ENCODE measurements around the gene CPSF3. TPM values are rescaled to one million over a fixed set of nuclear protein-coding genes. Genes with fewer than 3 reads are reported as not detected.
A peak's percentile ranks its signal among the peaks of the same experiment; 100 is the strongest.

CPSF3 gene
- total RNA-seq, 1 experiment from 2014 or later = 95.5 TPM

GRCh38 chr2:9380702-9381628 is 42.5 kb upstream of the CPSF3 start:
- no peak overlapping the region for H3K23ac ChIP-seq (ENCODE audit: insufficient read length, low read depth, low read length)
- no peak overlapping the region for H2AFZ ChIP-seq (ENCODE audit: low read length)
- H2BK5ac ChIP-seq (ENCODE audit: insufficient read length, low read length) = no peak overlapping the region
- no peaks in the 10 kb centered on the region for H3K9me3 ChIP-seq (ENCODE audit: control insufficient read depth, low read depth, low read length)
- no peak overlapping the region for H4K8ac ChIP-seq (replicated peaks; ENCODE audit: insufficient read length, low read depth, low read length)
- H3K18ac ChIP-seq (ENCODE audit: insufficient read length, low read depth, low read length) = no peak overlapping the region
- no peak overlapping the region for H3K27ac ChIP-seq (ENCODE audit: insufficient read length, low read depth, low read length)
- H3K79me1 ChIP-seq (ENCODE audit: insufficient read depth, low read depth, low read length, poor library complexity, severe bottlenecking) = no peaks in the 10 kb centered on the region
- peaks cover 6% of the 10 kb centered on the region; the same call in 1 of the 2 replicates for H3K4me1 ChIP-seq (ENCODE audit: insufficient read depth, low read length)
- no peak overlapping the region for H4K5ac ChIP-seq (ENCODE audit: insufficient read length, low read depth, low read length)
- TF ChIP-seq CTCF (conservative IDR thresholded peaks at IDR 0.05) = no peak
- H3K4me2 ChIP-seq (ENCODE audit: insufficient read depth, insufficient read length, low read length) = no peak overlapping the region
- H3K14ac ChIP-seq (ENCODE audit: insufficient read depth, low read length) = no peak overlapping the region
- no peak overlapping the region for H3K9ac ChIP-seq (ENCODE audit: extremely low read depth, insufficient read length, low read length)
- no peaks in the 10 kb centered on the region for H3K23me2 ChIP-seq (ENCODE audit: insufficient read length, low read depth, low read length, poor library complexity, severe bottlenecking)
- H3K4me1 Mint-ChIP-seq = peaks cover 7 to 12% of the 10 kb centered on the region in 2 experiments; a peak in 2 of 4 replicates
- H3K9me3 Mint-ChIP-seq = no peaks in the 10 kb centered on the region
- H3K79me2 ChIP-seq (ENCODE audit: insufficient read depth, low read length) = no peaks in the 10 kb centered on the region
- peaks cover 15 to 45% (median 26%) of the 10 kb centered on the region in 3 experiments for H3K36me3 Mint-ChIP-seq (ENCODE audit: insufficient read depth in 1 of 3, low read depth in 3 of 3)
- H2BK15ac ChIP-seq (ENCODE audit: low read depth, low read length) = no peak overlapping the region
- H2BK12ac ChIP-seq (ENCODE audit: insufficient read length, low read depth, low read length) = no peak overlapping the region
- no peak overlapping the region for H3K4ac ChIP-seq (ENCODE audit: low read depth, low read length)
- H3K27me3 ChIP-seq (ENCODE audit: insufficient read depth, low read length) = no peaks in the 10 kb centered on the region
- H3K56ac ChIP-seq (ENCODE audit: insufficient read length, low read depth, low read length) = no peak overlapping the region
- H3T11ph ChIP-seq (ENCODE audit: low read length) = no peak overlapping the region
- no CpG with 5 or more reads among the region's 18 CpGs for WGBS (ENCODE audit: extremely low coverage, insufficient read length, low lambda C conversion rate)
- H4K91ac ChIP-seq (ENCODE audit: insufficient read length, low read depth, low read length) = no peak overlapping the region
- no peak overlapping the region for H2BK20ac ChIP-seq (ENCODE audit: low read depth, low read length, poor library complexity, severe bottlenecking)
- DNase-seq = no peak
- H3K4me3 Mint-ChIP-seq = no peak overlapping the region
- no peaks in the 10 kb centered on the region for H4K20me1 ChIP-seq (ENCODE audit: control insufficient read depth, insufficient read depth, insufficient read length)
- H3K27me3 Mint-ChIP-seq (ENCODE audit: low read depth) = no peaks in the 10 kb centered on the region
- H3K27ac Mint-ChIP-seq = peak overlapping the region in 1 of 3 experiments; percentile 67; a peak in 2 of 7 replicates
- no peak overlapping the region for H2AK5ac ChIP-seq (ENCODE audit: insufficient read length, low read length)
- no peak overlapping the region for H2BK120ac ChIP-seq (ENCODE audit: low read depth, low read length, poor library complexity, severe bottlenecking)
